BLaER1 treated with 17β-estradiol and CSF1 and Interleukin-3, amounts not matched to agents 10 nM and 100 nM (cell line): ENCODE data around the gene KIRREL3.
A peak's percentile ranks its signal among the peaks of the same experiment; 100 is the strongest.

Experiments
- H3K27ac ChIP-seq, 11 experiments: shearing (Covaris generic); formaldehyde crosslinking; 2 replicates each; pipeline ENCODE4 v1.8.1; 2022
- H3K27me3 ChIP-seq, 11 experiments: shearing (Covaris generic); formaldehyde crosslinking; 2 replicates each; pipeline ENCODE4 v1.8.1; 2022
- H3K36me3 ChIP-seq, 11 experiments: shearing (Covaris generic); formaldehyde crosslinking; 2 replicates each; pipeline ENCODE4 v1.8.1; 2022
- H3K4me1 ChIP-seq, 10 experiments: shearing (Covaris generic); formaldehyde crosslinking; 2 replicates each; pipeline ENCODE4 v1.8.1; 2022
- H3K4me2 ChIP-seq, 11 experiments: shearing (Covaris generic); formaldehyde crosslinking; 2 replicates each; pipeline ENCODE4 v1.8.1; 2022
- H3K4me3 ChIP-seq, 10 experiments: shearing (Covaris generic); formaldehyde crosslinking; 2 replicates each; pipeline ENCODE4 v1.8.1; 2022
- H3K9ac ChIP-seq, 11 experiments: shearing (Covaris generic); formaldehyde crosslinking; 2 replicates each; pipeline ENCODE4 v1.8.1; 2022
- H3K9me3 ChIP-seq, 11 experiments: shearing (Covaris generic); formaldehyde crosslinking; replicated peaks in 1 of 11; 2 replicates each; pipeline ENCODE4 v1.8.1; 2022
- H4K20me1 ChIP-seq, 11 experiments: shearing (Covaris generic); formaldehyde crosslinking; 2 replicates each; pipeline ENCODE4 v1.8.1; 2022
- Cebpa-rat ChIP-seq, 11 experiments: shearing (Covaris generic); IDR thresholded peaks; 2 replicates each; pipeline ENCODE4 v1.8.1; 2022

KIRREL3 gene

DNA sequence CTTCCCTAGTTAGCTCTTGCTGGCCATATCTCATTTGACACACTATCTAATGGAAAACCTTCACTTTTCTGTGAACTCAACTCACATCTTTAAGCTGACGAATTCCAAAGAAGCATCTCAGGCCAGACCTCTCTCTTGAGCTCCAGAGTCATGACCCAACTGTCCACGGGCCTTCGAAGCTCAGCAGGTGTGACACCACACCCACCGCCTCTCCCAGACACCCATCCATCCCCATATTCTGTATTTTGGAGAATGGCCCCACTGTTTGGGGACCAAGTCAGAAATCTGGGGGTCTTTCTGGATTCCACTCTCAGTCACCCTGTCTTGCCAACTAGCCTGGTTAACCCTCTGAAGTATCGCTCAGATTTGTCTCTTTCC lies 519.3 kb downstream of the KIRREL3 start:
- Histone ChIP-seq H3K4me3 (no peak overlapping the region), H3K4me1 (peaks cover 39 to 78% (median 74%) of the 10 kb centered on the region in 10 experiments), H3K27me3 (no peaks in the 10 kb centered on the region), H3K4me2 (peak overlapping the region in 6 of 11 experiments; percentile 12 to 98 (median 88); a peak in 7 of 22 replicates), H3K9me3 (no peaks in the 10 kb centered on the region), H3K27ac (peak overlapping the region in 2 of 11 experiments; percentile 73 to 80; a peak in 3 of 22 replicates), H4K20me1 (no peaks in the 10 kb centered on the region), H3K9ac (no peak overlapping the region), H3K36me3 (no peaks in the 10 kb centered on the region)
- no peak for TF ChIP-seq Cebpa-rat (IDR thresholded peaks at IDR 0.05)

DNA sequence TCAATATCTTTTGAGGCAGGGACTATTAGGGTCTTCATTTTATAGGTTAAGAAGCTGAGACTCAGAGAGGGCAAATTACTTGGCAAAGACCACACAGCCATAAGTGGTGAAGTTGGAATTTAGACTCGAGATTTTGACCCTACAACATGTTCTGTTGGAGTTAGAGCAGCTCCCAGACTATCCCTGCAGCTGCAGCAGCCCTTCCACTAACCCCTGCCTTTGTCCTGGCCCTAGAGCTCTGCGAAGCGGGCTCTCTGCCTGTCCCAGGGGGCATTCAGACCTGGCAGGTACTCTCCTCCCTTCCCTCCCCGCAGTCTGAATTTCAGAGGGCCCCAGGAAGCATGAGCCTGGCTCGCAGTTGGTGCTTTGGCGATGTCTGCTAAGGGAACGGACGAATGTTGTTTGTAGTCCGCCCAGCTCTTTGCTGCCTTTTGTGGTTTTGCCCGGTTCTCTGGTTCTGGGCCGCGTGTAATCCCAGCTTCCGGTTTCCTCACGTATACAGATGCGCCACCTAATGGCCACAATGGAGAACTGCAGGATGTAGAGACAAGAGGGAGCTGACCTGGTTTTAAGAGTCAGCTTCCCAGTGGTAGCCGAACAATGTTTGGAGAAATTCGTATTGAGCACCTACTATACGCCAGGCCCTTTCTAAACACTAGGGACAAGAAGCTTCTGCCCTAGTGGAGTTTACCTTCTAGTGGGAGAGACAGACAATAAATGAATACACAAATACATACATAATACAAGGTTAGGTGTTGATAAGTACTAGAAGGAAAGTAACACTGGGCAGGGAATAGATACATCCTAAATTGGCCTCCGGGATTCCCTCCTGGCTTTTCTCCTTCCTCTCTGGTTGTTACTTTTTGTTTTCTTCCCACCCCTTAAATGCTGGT lies 519.9 kb downstream of the KIRREL3 start:
- H3K4me2 ChIP-seq, result peak overlapping the region; percentile 74 to 98 (median 87)
- no peaks in the 10 kb centered on the region for H3K36me3 ChIP-seq
- H4K20me1 ChIP-seq, result no peaks in the 10 kb centered on the region
- peak overlapping the region in 5 of 10 experiments; percentile 4 to 48 (median 43); a peak in 5 of 20 replicates for H3K4me3 ChIP-seq
- no peaks in the 10 kb centered on the region for H3K9me3 ChIP-seq
- H3K9ac ChIP-seq, result peak overlapping the region in 10 of 11 experiments; percentile 51 to 78 (median 74); a peak in 20 of 22 replicates
- H3K4me1 ChIP-seq, result peaks cover 42 to 81% (median 78%) of the 10 kb centered on the region in 10 experiments
- H3K27ac ChIP-seq, result peak overlapping the region; percentile 14 to 86 (median 80); a peak in 21 of 22 replicates
- H3K27me3 ChIP-seq, result no peaks in the 10 kb centered on the region
- peak in 2 of 11 experiments; percentile 22 to 42; a peak in 2 of 22 replicates for TF ChIP-seq Cebpa-rat (IDR thresholded peaks at IDR 0.05)

DNA sequence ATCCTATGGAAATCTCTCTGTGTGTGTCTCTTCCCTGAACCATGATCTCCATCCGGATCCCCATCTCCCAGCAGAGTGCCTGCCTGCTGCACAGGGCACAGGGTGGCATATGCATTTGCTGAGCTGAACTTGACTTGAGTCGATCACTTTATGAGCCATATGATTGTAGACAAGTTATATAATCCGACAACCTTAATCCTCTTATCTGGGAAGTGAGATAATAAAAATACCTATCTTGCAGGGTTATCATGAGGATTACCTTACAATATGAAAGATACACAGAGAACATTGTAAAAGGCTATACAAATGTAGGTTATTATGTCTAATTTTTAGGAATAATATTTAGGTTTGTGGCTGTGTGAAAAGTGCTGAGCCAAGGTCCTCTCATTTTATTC lies 520.6 kb downstream of the KIRREL3 start:
- peak overlapping the region; percentile 74 to 98 (median 87); a peak in 21 of 22 replicates for H3K4me2 ChIP-seq
- H3K4me3 ChIP-seq, result no peak overlapping the region
- no peaks in the 10 kb centered on the region for H3K36me3 ChIP-seq
- H3K9me3 ChIP-seq, result no peaks in the 10 kb centered on the region
- H3K27me3 ChIP-seq, result no peaks in the 10 kb centered on the region
- H3K9ac ChIP-seq, result peak overlapping the region in 8 of 11 experiments; percentile 38 to 78 (median 74); a peak in 12 of 22 replicates
- no peak for TF ChIP-seq Cebpa-rat (IDR thresholded peaks at IDR 0.05)
- no peaks in the 10 kb centered on the region for H4K20me1 ChIP-seq
- peak overlapping the region in 9 of 11 experiments; percentile 73 to 86 (median 81); a peak in 18 of 22 replicates for H3K27ac ChIP-seq
- H3K4me1 ChIP-seq, result peaks cover 47 to 81% (median 78%) of the 10 kb centered on the region in 10 experiments

DNA sequence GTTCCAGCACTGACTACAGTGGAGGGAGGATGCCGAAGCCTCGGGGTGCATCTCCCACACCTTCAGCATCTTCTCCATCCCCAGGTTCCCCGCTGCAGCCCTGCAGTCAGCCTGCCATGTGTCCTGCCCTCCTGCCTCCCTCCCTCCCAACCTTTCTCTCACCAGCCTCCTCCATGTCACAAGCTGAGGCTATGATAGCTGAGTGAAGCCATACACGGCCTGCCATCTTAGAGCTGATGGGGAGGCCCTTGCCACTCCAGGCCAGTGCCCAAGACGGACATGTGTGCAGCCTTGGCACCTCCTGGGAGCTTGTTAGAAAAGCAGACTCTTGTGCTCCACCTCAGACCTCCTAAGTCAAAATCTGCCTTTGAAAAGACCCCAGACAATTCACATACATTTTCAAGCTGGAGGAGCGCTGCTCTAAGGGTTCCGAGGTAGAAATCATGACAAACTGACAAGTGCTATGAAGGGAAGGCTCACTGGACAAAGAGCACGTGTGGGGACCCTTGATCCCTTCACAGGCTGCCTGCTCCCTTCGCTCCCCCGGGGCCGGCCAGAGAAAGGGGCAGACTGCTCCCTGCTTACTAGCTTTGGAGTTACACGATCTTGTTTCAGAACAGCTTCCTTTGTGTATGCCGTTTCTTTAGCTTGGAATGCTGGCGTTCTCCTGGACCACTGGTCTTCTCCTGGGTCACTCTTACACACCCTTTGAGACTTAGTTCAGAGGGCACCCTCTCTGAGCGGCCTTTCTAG lies 521.2 kb downstream of the KIRREL3 start:
- peak overlapping the region in 6 of 11 experiments; percentile 0 to 62 (median 33); a peak in 7 of 22 replicates for H3K9ac ChIP-seq
- H3K36me3 ChIP-seq, result no peaks in the 10 kb centered on the region
- H3K4me1 ChIP-seq, result peaks cover 49 to 81% (median 78%) of the 10 kb centered on the region in 10 experiments
- no peaks in the 10 kb centered on the region for H4K20me1 ChIP-seq
- no peak overlapping the region for H3K4me3 ChIP-seq
- no peaks in the 10 kb centered on the region for H3K27me3 ChIP-seq
- H3K27ac ChIP-seq, result peak overlapping the region in 8 of 11 experiments; percentile 18 to 83 (median 58); a peak in 11 of 22 replicates
- H3K4me2 ChIP-seq, result peak overlapping the region in 10 of 11 experiments; percentile 6 to 98 (median 86); a peak in 21 of 22 replicates
- no peak for TF ChIP-seq Cebpa-rat (IDR thresholded peaks at IDR 0.05)
- no peaks in the 10 kb centered on the region for H3K9me3 ChIP-seq

DNA sequence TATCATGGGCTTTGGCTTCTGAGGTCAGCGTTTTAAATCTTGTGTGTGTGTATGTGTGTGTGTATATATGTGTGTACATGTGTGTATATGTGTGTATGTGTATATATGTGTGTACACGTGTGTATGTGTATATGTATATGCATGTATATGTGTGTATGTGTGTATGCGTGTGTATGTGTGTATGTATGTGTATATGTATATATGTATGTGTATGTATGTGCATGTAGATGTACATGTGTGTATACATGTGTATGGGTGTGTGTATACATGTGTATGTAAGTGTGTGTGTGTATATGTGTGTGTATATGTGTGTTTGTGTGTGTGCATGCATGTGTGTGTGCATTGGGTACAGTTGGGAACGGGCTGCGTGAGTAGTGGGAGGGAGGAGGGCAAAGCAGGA lies 522.1 kb downstream of the KIRREL3 start:
- Histone ChIP-seq H3K4me2 (peak overlapping the region; percentile 6 to 98 (median 86); a peak in 19 of 22 replicates), H4K20me1 (no peaks in the 10 kb centered on the region), H3K36me3 (no peaks in the 10 kb centered on the region), H3K9me3 (no peaks in the 10 kb centered on the region), H3K9ac (peak overlapping the region in 5 of 11 experiments; percentile 9 to 62 (median 28); a peak in 6 of 22 replicates), H3K4me1 (peaks cover 50 to 79% (median 72%) of the 10 kb centered on the region in 10 experiments), H3K27me3 (no peaks in the 10 kb centered on the region), H3K27ac (peak overlapping the region in 8 of 11 experiments; percentile 18 to 83 (median 56); a peak in 11 of 22 replicates), H3K4me3 (no peak overlapping the region)
- TF ChIP-seq Cebpa-rat (IDR thresholded peaks at IDR 0.05), result no peak

DNA sequence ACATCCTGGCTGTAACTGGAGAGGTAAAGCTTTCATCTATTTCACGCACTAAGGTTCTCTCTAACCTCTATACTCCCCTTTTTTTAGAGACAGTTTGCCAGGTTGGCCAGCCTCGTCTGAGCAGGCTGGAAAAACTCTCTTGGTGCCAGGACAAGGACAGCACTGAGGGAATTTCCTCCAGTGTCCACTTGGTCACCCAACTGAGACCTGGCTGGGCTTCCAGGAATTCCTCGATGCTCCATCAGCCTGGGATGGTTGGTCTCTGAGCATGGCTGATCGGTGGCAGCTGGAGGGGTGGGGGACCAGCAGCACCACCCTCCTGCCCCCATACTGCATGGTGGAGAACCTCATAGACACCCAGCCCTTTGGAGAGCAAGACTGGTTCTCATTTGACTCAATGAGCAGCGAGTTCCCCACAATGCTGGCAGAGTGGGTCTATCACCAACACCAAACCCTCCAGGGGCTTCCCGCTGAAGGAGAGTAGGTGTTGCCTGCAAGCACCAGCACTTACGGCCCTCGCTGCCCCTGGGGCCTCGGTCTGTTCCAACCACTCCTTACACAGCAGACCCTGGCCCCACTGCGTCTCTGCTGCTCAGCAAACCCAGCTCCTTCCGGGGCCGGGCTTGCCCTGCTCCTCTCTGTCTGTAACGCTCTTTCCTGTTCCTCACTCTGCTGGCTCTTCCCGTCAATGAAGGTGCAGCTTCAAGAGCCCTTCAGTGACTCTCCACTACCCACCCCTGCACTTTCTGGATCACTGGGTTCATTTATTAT lies 522.9 kb downstream of the KIRREL3 start:
- Histone ChIP-seq H3K27me3 (no peaks in the 10 kb centered on the region), H3K4me1 (peaks cover 50 to 79% (median 72%) of the 10 kb centered on the region in 10 experiments), H3K4me2 (peak overlapping the region; percentile 76 to 98 (median 86)), H3K36me3 (no peaks in the 10 kb centered on the region), H4K20me1 (no peaks in the 10 kb centered on the region), H3K9ac (peak overlapping the region in 9 of 11 experiments; percentile 29 to 71 (median 55); a peak in 17 of 22 replicates), H3K27ac (peak overlapping the region; percentile 2 to 80 (median 73); a peak in 20 of 22 replicates), H3K4me3 (peak overlapping the region in 4 of 10 experiments; percentile 10 to 44 (median 20); a peak in 4 of 20 replicates), H3K9me3 (no peaks in the 10 kb centered on the region)
- no peak for TF ChIP-seq Cebpa-rat (IDR thresholded peaks at IDR 0.05)

DNA sequence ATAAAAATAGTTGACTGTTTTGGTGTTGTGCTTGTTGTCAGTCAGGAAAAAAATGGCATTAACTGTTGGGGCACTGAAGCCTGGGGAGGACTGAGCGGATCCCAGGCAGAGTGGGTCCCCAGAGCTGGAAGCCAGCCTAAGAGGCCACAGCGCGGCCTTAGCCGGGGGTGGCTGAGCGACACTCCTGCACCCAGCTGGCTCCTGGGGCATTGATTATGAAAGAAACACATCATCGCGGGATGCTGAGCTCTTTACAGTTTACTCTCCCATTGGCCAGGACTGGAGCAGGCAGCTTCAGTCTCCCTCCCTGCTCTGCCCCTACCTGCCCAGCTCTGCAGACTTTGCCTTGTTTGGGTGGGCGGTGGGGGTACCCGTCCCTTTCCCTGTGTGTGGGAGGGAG lies 523.6 kb downstream of the KIRREL3 start:
- Histone ChIP-seq H3K4me1 (peaks cover 50 to 85% (median 78%) of the 10 kb centered on the region in 10 experiments), H3K9me3 (no peaks in the 10 kb centered on the region), H3K4me3 (no peak overlapping the region), H3K4me2 (peak overlapping the region; percentile 76 to 98 (median 86)), H3K27ac (peak overlapping the region in 8 of 11 experiments; percentile 30 to 80 (median 74); a peak in 11 of 22 replicates), H3K27me3 (no peaks in the 10 kb centered on the region), H4K20me1 (no peaks in the 10 kb centered on the region), H3K36me3 (no peaks in the 10 kb centered on the region), H3K9ac (0 out of 22 replicates have a peak overlapping the region, but pooled peaks of 3 of the 11 experiments have one; percentile 4 to 60 (median 12))
- no peak for TF ChIP-seq Cebpa-rat (IDR thresholded peaks at IDR 0.05)
